Adipocyte (in vitro differentiated cells): ENCODE measurements around the gene KAT6B.

ENCODE experiments used
- DNase-seq: peaks from one replicate; pipeline ENCODE4 v3.0.0-alpha.2; 2015; ENCODE audit warnings: low read depth
- H3K27me3 ChIP-seq: replicated peaks from 2 replicates; pipeline ENCODE4 v1.7.0; 2013; ENCODE audit warnings: mild to moderate bottlenecking, low read length, moderate library complexity; ENCODE audit not compliant: control insufficient read depth, insufficient read depth
- H3K36me3 ChIP-seq: 2 replicates; pipeline ENCODE4 v1.7.0; 2013; ENCODE audit warnings: low read length, mild to moderate bottlenecking, moderate library complexity; ENCODE audit not compliant: control insufficient read depth, insufficient read depth, severe bottlenecking
- H3K4me1 ChIP-seq: 2 replicates; pipeline ENCODE4 v1.7.0; 2013; ENCODE audit warnings: mild to moderate bottlenecking, low read length, moderate library complexity; ENCODE audit not compliant: control insufficient read depth, insufficient read depth
- H3K4me3 ChIP-seq: 2 replicates; pipeline ENCODE4 v1.7.0; 2013; ENCODE audit warnings: mild to moderate bottlenecking, low read length, moderate library complexity
- H3K9ac ChIP-seq: 2 replicates; pipeline ENCODE4 v1.7.0; 2013; ENCODE audit warnings: mild to moderate bottlenecking, low read length, moderate library complexity
- H3K9me3 ChIP-seq: 2 replicates; pipeline ENCODE4 v1.7.0; 2013; ENCODE audit warnings: mild to moderate bottlenecking, low read length, moderate library complexity; ENCODE audit not compliant: control insufficient read depth

The KAT6B gene

DNA sequence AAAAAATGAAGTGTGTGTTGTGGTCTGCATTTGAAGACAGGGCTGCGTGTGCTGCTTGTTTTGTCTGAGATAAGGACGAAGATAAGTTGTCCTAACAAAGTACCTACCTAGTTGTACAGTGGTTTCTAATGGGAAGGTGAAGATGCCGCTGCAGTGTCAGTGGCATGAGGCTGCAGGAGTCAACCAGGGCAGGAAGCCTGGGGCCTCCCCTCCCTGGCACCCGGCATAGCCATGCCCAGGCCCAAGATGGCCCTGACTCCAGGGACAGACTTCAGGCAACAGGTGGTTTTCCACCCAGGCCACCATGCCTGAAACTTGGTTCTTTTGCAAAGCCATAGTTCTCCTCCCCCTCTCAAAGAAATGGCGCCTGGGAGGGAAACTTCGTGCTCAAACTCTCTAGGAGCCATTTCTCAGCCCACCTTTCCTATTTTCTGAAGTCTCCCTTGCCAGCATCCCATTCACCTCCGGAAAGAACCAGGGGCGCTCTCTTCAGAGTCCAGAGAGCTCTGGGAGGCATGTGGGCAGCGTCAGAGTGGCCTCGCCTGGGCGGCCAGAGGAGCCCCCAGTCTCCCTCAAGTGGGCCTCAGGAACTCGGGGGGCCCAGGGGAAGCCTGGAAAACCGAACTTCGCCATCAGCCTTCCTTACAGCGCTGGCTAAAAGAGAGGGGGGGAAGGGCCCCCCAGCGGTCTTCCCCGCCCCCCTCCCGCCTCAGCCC is 2.1 kb upstream of the KAT6B start:
- Histone ChIP-seq H3K27me3 (no peaks in the 10 kb centered on the region), H3K9me3 (no peaks in the 10 kb centered on the region), H3K4me3 (peak overlapping the region; percentile 90), H3K4me1 (peaks cover 28% of the 10 kb centered on the region), H3K36me3 (no peaks in the 10 kb centered on the region), H3K9ac (peak overlapping the region; percentile 90)
- peak; percentile 52 for DNase-seq

DNA sequence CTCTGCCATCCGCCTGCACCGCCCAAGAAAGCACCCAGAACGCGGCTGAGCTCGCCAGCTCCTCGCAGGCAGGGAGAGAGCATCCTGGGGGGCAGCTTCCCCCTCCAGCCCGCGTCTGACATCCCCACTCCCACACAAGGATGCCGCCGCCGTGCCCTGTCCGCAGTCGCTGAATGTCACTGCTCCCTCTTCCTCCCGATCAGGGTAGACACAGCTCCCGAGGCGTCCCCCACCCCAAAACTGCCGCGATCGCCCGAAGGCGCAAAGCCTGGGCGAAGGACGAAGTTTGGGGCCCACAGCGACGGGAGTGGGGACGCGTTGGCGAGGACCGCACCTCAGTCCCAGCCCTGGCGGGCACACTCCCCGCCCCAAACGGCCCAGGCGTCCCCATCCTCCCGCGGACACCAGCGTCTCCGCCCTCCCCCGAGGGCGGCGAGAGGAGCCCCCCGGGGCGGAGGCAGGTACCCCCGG is 1.5 kb upstream of the KAT6B start:
- H3K4me1 ChIP-seq: peaks cover 28% of the 10 kb centered on the region

DNA sequence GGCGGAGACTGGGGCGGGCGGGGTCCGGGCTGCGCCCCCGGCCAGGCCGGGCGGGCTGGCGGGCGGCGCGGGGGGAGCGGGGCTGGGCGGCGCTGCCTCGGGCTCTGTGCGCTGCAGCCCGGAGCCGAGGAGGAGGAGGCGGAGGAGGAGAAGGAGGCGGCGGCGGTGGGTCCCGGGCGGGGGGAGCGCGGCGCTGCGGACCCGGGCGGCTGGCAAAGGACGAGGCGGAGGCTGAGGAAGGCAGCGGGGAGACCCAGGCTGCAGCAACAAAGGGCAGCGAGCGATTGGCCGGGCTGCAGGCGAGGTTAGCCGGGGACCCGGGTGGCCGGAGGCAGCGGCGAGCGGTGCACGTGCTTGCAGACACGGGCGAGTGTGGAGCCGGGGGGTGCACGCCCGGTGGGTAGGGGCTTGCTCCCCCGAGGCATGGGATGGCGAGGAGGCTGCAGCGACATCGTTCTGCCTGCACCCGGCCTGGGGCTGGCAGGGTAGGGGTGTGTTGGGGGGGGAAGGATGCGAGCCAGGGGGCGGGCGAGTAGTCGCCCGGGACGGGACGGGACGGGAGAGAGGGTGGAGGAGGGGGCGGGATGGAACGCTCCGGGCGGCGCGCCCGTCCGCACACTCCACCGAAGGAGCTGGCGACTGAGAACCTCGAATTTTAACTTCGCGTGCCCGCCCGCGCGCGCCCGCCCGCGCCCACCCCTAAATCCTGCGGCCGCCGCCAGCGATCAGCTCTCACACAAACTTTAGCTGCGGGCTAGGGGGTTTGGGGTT is 844 bp upstream of the KAT6B start:
- Histone ChIP-seq H3K27me3 (no peaks in the 10 kb centered on the region), H3K4me1 (peaks cover 28% of the 10 kb centered on the region), H3K4me3 (peak overlapping the region; percentile 90), H3K36me3 (no peaks in the 10 kb centered on the region), H3K9me3 (no peaks in the 10 kb centered on the region), H3K9ac (peak overlapping the region; percentile 90)
- peak; percentile 76 for DNase-seq

More for the DNA sequence above, 1.5 kb upstream of the KAT6B start:
- Histone ChIP-seq H3K9ac (peak overlapping the region; percentile 90), H3K27me3 (no peaks in the 10 kb centered on the region), H3K4me3 (peak overlapping the region; percentile 90), H3K9me3 (no peaks in the 10 kb centered on the region), H3K36me3 (no peaks in the 10 kb centered on the region)
- DNase-seq: peak; percentile 61

DNA sequence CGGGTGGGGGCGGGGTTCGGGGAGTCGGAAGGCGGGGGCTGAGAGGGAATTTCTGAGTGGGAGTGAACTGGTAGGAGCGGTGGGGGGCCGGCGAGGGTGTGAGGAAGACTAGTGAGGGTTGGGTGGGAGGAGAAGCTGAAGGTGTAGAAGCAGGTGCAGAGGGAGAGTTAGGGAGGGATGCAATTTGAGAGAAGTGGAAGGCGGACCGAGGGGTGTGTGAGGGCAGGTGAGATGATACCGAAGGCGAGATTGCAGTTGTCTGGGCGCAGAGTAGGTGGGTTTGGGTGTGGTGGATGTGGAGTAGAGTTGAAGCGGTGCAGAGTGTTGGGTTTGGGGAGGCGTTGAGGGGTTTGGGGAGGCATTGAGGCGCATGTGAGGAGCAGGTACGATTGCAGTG is 643 bp downstream of the KAT6B start:
- H3K9me3 ChIP-seq: no peaks in the 10 kb centered on the region
- no peak for DNase-seq
- H3K4me3 ChIP-seq: peak overlapping the region; percentile 92
- H3K4me1 ChIP-seq: peaks cover 24% of the 10 kb centered on the region
- H3K36me3 ChIP-seq: no peaks in the 10 kb centered on the region
- H3K9ac ChIP-seq: peak overlapping the region; percentile 36
- no peaks in the 10 kb centered on the region for H3K27me3 ChIP-seq

DNA sequence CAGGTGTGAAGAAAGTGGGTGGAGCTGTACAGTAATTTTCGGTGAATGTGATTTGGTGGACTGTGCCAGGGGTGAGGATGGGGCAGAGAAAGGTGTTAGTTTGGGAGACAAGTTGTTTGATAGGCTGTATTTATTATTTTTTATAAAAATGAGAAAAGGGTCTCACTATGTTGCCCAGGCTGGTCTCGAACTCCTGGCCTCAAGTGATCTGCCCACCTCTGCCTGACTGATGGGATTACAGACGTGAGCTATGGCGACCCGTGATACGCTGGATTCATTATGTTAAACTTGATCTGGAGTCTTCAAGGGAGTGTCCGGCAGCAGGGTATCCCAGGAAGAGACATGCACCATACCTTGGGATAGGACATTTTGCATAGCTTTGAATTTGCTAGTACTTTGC is 1.3 kb downstream of the KAT6B start:
- Histone ChIP-seq H3K4me3 (peak overlapping the region; percentile 92), H3K4me1 (peaks cover 18% of the 10 kb centered on the region)

DNA sequence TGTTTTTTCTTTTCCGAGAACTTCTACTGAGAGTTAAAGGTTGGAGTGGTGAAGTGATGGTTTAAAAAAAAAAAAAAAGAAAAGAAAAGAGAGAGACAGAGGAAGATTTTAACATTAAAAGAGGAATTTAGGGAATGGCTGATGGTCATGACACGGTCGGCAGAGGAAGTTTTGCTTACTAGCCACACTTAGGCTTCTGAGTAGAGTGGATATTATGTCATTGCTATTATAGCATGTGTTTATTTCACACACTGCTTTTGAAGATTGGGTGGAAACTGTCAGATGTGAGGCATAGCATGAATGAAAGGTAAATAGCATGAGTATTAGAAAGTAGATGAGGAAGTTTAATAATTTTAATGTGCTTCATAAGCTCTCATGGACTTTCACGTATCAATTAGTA is 2.5 kb downstream of the KAT6B start:
- no peaks in the 10 kb centered on the region for H3K27me3 ChIP-seq
- H3K4me3 ChIP-seq: no peak overlapping the region
- no peak for DNase-seq
- H3K4me1 ChIP-seq: peaks cover 21% of the 10 kb centered on the region
- no peak overlapping the region for H3K9ac ChIP-seq
- no peaks in the 10 kb centered on the region for H3K9me3 ChIP-seq
- no peaks in the 10 kb centered on the region for H3K36me3 ChIP-seq

More for the DNA sequence above, 1.3 kb downstream of the KAT6B start:
- Histone ChIP-seq H3K9ac (no peak overlapping the region), H3K27me3 (no peaks in the 10 kb centered on the region), H3K36me3 (no peaks in the 10 kb centered on the region), H3K9me3 (no peaks in the 10 kb centered on the region)
- no peak for DNase-seq

DNA sequence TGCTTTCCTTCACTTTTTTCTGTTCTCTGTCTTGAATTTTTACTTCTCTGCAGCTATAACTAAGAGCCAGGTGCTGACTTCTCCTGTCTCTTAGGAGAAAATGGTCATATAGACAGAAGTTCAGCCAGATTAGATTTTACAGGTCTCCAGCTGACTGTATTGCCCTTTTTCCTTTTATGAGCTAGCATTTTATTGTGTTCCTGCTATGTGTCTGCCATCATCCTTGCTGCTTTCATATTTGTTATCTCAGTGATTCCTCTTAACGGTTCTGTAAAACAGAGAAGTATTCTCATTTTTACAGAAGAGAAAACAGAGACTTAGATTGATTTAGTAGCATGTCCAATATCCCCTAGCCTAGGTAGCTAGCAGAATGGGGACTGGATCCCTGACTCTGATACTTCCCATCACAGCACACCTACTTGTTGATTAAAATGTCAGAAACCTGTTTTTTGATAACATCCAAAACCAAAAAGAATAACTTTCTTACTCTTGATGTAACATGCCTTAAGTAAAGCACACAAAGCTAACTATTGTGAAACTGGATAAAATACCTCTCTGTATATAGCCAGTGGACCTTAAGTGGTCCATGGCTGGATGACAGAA is 5.2 kb downstream of the KAT6B start:
- no peaks in the 10 kb centered on the region for H3K9me3 ChIP-seq
- H3K4me3 ChIP-seq: no peak overlapping the region
- no peaks in the 10 kb centered on the region for H3K36me3 ChIP-seq
- H3K27me3 ChIP-seq: no peaks in the 10 kb centered on the region
- H3K9ac ChIP-seq: no peak overlapping the region
- DNase-seq: no peak
- peaks cover 27% of the 10 kb centered on the region for H3K4me1 ChIP-seq

DNA sequence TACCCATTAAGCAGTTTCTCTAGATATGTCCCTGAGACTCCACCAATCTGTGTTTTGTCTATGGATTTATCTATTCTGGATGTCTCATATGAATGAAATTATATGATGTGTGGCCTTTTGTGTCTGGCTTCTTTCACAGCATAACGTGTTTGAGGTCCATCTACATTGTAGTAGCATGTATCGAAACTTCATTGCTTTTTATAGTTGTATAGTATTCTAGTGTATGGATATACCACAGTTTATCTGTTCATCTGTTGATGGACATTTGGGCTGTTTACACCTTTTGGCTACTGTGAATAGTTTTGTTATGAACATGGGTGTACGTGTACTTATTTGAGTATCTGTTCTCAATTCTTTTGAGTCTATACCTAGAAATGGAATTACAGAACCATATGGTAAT is 9.6 kb downstream of the KAT6B start:
- DNase-seq: no peak
- no peak overlapping the region for H3K9ac ChIP-seq
- no peaks in the 10 kb centered on the region for H3K27me3 ChIP-seq
- no peaks in the 10 kb centered on the region for H3K36me3 ChIP-seq
- no peak overlapping the region for H3K4me3 ChIP-seq
- peaks cover 38% of the 10 kb centered on the region for H3K4me1 ChIP-seq
- no peaks in the 10 kb centered on the region for H3K9me3 ChIP-seq

DNA sequence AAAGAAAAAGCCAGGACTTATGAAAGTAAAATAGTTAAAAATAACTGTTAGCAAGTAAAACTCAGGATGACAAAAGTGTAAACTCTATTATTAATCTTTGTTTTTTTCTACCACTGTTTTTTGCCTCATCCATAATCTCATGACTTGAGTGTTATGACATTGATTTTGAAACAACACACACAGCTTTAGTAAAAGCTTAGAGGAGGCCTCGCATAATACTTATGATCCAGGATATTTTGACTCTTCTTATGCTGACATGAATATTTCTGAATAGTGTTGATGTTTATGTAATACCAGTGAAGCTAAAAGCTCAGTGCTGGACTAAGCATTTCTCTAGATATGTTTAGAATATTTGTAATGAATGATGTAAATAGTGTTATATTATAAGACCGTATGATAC is 10.5 kb downstream of the KAT6B start:
- Histone ChIP-seq H3K27me3 (no peaks in the 10 kb centered on the region), H3K9ac (peak overlapping the region; percentile 18), H3K4me1 (peaks cover 45% of the 10 kb centered on the region), H3K36me3 (no peaks in the 10 kb centered on the region), H3K4me3 (peak overlapping the region; percentile 22), H3K9me3 (no peaks in the 10 kb centered on the region)
- DNase-seq: no peak

DNA sequence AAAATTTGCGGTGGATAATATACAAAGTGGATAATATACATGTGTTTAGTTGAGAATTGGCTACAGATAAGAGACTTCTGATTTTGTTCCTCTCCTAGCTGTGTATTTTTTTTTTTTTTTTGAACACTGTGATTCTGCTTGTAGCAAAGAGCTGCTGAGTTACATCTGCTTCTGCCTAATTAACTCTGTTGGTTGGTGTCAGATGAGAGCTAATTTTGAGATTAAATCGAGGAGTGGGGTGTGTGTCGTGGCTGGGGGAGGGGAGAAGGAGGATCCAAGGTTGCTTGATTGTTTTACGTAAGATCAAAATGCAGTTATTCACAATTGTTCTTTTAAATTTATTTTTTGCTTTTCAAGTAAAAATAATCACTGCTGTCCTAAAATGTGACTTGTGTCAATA is 11.3 kb downstream of the KAT6B start:
- Histone ChIP-seq H3K27me3 (no peaks in the 10 kb centered on the region), H3K4me1 (peaks cover 53% of the 10 kb centered on the region), H3K36me3 (no peaks in the 10 kb centered on the region), H3K9ac (no peak overlapping the region), H3K4me3 (no peak overlapping the region), H3K9me3 (no peaks in the 10 kb centered on the region)
- no peak for DNase-seq

DNA sequence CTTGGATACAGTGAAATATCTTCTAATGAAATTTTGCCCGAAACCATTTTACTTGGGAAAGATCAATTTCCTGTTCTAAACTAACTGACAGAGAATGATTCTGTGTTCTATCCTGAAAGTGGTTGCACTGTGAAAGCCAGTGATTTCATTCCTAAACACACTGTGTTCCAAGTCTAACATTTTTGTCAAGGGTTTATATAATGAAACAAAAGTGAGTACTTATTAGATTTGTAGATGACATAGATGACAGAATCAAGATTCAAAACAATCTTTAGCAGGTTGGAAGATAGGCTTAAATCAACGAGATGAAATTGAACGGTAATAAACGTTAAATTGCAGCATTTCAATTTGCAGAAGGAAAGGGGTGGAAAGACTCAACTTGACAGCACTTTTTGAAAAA is 13.3 kb downstream of the KAT6B start:
- no peak overlapping the region for H3K4me3 ChIP-seq
- H3K36me3 ChIP-seq: peaks cover 8% of the 10 kb centered on the region
- H3K27me3 ChIP-seq: no peaks in the 10 kb centered on the region
- no peak overlapping the region for H3K9ac ChIP-seq
- H3K9me3 ChIP-seq: no peaks in the 10 kb centered on the region
- no peak for DNase-seq
- peaks cover 52% of the 10 kb centered on the region for H3K4me1 ChIP-seq
